GM10847 (cell line): ENCODE measurements around the gene USP7.

ENCODE experiments used
- POLR2A ChIP-seq: IDR thresholded peaks from 2 replicates; pipeline ENCODE4 v1.6.1; 2011; ENCODE audit not compliant: insufficient read length; ENCODE audit errors: extremely low read depth

Gene USP7

DNA sequence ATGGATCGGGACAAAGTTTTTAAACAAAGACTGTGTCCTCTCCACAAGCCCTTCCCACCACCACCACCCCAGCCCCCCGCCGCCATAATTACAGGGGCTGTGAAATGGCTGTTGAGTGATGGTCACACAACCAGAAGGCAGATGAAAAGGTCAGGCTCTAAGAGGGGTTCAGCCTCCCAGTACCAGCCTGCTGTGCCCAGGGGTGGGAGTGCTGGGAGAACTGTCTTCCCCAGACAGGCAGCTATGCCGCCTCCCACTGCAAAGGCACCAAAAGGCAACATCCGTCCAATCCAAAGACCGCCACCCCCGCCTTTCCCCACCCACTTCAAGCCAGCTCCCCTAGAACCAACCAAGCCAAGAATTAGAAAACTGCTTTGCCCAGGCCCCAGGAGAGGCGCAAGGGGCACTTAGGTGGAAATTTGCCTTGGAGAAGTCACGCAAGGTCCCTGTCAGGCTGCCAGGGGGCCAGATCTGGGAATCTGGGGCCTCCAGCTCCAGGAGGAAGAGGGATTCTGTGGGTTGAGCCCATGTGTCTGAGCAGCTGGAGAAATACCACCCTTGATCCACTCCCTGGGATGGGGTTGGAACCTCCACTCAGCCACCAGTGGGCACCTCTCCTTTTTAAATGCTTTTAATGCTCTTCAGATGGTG is 109.3 kb downstream of the USP7 start:
- no peak for TF ChIP-seq POLR2A

DNA sequence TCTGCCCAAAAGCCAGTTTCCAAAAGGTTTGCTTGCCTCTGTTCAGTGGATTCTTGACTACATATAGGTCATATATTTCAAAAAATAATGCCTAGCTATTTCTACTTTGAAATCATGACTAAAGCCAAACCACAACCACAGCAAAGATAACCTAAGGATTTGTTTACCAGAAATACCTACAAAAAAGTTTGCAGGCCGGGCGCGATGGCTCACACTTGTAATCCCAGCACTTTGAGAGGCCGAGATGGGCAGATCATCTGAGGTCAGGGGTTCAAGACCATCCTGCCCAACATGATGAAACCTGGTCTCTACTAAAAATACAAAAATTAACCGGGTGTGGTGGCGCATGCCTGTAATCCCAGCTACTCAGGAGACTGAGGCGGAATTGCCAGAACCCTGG is 110.1 kb downstream of the USP7 start:
- no peak for TF ChIP-seq POLR2A

DNA sequence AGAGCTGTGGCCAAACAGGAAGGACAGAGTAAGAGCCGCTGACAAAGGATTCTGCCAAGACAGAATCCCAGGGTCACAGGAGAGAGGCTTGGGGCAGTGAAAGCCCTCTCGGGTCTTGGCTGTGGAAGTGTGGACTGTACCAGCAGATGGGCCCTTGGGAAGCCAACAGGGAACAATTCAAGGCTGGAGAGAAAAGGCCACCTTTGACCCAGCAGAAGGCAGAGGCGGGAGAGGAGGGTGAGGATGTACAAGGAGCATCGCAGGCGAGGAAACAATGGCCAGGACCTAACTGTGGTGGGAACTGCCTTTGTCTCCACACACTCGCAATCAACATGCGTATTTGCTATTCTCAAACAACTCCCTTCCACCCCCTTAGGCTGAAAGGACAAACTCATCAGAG is 110.6 kb downstream of the USP7 start:
- no peak for TF ChIP-seq POLR2A

DNA sequence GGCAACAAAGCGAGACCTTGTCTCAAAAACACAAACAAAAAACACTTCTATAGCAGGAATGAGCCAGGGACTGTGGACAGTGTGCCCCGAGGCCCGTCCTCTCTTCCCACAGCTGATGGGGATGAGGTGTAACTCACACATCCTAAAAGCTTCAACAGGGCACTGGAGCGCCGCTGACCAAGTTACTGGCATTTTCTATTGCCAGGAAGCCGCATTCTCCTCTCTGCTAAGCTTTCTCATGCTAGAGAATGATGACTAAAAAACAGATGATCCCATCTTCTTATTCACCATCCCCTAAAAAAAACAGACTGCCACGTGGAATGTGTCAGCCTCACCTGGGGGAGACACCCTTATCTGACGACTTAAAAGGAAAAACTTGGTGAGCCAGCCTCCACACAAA is 111.2 kb downstream of the USP7 start:
- TF ChIP-seq POLR2A, result no peak

DNA sequence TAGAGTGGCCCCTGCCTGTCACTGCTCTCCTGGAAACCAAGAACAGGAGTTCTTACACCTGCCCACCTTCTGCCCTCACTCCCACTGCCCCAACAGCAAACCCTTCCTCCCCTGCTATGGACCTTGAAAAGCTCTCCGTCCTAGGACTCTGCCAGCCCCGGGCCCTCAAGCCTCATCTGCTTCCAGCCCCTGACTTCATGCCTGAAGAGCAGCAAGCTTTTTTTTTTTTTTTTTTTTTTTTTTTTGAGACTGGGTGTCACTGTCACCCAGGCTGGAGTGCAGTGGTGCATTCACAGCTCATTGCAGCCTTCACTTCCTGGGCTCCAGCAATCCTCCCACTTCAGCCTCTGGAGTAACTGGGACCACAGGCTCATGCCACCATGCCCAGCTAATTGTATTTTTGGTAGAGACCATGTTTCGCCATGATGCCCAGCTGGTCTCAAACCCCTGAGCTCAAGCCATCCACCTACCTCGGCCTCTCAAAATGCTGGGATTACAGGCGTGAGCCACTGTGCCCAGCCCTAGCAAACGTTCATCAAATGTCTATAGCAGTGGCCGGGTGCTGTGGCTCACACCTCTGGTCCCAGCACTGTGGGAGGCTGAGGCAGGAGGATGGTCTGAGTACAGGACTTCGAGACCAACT is 111.8 kb downstream of the USP7 start:
- TF ChIP-seq POLR2A, result no peak

DNA sequence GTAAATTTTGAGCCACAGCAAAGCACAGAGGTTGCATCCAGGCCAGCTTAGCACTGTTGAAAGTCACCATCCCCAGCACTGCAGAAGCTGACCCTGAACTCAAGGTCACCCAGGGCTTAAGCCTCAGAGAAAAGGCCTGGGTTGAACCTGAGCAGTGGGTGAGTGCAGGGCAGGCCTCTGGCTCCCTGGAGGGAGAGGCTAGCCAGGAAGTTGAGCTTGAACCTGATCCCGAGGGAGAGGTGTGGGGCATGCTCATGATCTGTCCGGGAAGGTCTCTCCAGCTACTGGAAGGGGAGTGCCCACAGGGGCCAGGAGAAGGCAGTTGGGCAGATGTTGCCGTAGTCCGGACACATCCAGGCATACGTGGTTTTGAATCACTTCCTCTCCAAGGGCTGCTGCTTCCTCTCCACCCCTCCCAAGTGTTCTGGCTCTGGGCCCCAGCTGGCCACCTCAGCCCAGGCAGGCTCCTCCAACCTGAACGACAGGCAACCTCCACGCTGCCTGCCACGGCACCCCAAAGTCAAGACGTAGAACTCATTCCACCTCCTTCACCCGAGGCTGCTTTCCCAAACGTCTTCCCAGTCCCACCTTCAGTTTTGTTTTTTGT is 113.3 kb downstream of the USP7 start:
- TF ChIP-seq POLR2A, result no peak

DNA sequence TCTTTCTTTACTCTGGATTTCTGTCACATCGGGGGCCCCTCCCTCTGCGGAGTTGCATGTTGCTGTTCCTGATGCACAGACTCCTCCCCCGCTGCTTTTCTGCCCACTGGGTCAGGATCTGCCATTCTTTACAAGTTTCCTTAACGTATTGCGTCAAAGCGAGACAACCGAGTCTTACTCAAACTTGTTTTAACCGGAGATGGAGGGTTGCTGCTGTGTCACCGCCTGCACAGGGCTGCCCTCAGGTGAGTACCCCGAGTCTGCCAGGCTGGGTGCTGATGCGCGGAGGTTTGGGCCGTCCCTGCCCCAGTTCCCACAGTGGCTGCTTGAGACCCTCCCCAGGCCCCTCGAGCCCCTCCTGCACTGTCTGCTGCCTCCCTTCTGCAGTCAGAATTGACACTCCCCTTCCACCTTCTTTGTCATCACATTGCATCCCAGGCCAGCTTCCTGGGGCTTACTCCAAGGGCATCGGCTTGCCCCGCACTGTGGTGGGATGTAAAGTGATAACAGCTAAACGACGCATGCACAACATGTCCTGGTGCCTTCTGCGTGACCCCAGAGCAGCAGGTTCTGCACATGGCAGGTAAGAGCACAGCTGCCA is 114.2 kb downstream of the USP7 start:
- TF ChIP-seq POLR2A, result no peak

DNA sequence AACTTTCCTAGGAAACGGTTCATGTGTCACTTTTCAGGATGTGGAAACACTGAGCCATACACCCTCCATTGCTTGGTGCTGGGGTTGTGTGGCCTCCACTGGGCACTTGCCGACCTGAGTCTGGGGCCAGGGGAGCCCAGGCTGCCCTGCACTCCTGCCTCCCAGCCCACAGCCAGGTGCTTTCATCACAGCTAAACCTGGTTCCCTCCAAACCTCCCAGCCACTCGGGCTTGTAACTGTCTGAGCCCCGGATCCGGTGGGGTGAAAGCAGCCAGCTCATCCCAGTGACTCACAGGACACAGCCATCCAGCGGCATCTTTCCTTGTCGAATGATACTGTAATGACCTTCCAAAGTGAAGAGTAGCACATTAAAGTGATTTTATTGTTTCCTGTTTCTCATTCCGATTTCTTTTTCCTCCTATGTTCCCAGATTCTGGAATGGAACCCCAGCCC is 114.7 kb downstream of the USP7 start:
- no peak for TF ChIP-seq POLR2A

DNA sequence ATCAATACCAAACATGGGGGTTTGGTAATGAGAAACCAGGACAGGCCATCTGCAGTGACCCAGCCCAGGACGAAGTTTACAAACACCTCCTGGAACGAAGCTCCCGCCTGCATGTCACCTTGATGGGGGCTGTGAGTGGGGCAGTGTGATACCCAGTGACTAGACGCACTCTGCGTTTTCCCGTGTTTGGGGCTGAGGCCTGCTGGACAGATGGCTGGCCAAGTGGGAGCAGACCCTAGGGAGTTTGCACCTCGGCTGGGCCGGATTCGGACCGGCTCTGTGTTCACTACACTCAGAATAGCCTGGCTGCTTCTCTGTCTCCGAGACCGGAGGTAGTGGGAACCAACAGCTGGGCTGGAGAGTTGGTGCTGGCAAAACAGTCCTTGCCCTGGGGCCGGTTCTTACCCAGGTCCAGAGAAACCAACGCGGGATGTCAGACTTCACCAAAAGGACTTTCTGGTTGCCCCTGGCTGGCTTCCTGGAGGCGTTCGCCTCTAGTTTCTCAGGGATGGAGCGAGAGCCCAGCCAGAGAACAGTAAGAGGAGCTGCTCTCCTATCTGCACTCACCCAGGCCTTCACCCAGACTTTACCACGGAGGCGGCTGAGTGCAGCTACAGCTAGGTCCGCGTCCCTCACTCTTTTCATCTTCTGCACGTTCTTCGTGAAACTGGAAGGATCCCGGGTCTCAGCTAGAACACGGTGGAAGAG is 115.3 kb downstream of the USP7 start:
- TF ChIP-seq POLR2A, result no peak

DNA sequence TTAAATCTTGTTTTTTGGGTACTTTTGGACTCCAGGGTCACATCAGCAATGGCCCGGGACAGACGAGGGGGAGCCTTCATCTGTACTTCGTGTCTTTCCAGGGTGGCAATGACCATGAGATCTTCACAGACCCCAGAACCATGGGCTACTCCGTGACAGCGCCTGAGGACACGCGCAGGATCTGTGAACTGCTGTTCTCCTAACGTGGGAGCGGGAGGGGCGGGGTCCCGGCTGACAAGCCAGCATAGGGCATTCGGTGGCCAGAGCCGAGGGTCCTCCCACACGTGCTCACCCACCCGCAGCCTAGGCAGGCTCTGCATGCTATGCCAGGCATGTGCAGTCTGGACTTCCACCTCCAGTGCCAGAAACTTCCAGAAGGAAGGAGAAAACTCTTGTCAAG is 116.1 kb downstream of the USP7 start:
- no peak for TF ChIP-seq POLR2A

DNA sequence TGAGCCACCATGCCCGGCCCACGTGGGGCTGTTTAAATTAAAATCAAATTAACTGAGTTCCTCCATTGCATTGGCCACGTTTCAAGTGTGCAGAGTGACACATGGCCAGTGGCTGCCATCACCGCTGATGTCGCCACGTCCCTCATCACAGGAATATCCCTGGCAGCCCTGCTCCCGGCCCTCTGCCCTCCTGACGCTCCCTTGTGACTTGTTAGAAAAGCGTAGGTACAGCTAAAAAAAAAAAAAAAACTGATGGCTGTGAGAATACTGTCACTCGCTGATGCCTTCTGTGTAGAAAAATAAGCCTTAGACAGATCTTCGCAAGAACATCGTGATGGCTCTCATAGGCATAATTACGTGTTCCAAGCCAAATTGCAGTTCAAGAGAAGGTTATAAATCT is 116.6 kb downstream of the USP7 start:
- TF ChIP-seq POLR2A, result no peak

DNA sequence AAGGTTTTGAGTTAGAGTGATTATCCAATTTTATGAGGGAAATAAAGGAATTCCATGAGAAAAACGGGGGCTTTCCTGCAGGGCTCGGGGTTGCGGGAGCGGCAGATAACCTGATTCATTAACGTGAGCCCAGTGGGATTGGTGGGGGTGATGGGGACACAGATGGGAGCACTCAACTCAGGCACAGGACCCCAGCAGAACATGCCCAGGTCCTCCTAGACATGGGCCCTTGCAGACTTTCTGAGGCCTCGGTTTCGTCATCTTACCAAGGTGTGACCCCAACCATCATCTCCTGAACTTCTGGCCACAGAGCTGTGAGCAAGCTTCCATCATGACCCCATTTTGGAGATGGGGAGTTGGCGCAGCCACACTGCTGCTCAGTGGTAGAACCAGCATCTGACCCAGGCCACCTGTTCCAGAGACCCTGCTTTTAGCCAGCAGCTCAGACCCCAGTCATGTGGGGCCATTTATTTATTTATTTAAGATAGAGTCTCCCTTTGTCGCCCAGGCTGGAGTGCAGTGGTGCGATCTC is 117.2 kb downstream of the USP7 start:
- TF ChIP-seq POLR2A, result no peak

DNA sequence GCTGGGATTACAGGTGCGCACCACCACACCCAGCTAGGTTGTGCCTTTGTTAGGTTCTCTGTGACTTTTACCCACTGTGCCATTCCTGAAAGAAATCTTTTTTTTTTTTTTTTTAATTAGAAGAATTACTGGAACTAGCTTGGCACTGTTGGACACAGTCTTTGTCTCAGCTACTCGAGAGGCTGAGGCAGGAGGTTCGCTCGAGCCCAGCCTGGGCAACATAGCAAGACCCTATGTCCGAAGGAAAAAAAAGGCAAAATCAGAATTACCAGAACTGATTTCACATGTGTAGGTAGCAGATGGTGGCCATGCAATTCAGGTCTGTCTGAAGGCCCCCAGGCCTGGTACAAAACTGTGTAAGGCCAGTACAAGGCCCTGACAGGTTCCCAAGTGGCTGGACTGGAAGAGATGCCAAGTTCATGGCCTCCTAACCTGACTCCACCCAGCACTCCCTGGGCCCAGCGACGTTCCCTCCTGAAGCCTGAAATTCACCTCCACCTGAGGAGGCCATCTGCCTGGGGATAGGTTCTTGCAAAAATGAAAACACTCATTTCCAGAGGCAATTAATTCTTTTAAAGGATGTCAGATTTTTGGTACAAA is 117.9 kb downstream of the USP7 start:
- TF ChIP-seq POLR2A, result no peak
